Gastroesophageal sphincter (tissue), 4 donors: ENCODE data around the gene AHDC1. TPM values are rescaled to one million over a fixed set of nuclear protein-coding genes. Genes with fewer than 3 reads are reported as not detected.
A peak's percentile ranks its signal among the peaks of the same experiment; 100 is the strongest.

Experiments used
- ATAC-seq: fragments of 150-250 bp; one replicate; pipeline ENCODE4 v1.9.1; 2016; ENCODE audit warnings: mild to moderate bottlenecking, moderate library complexity
- H3K27ac ChIP-seq, 4 donors: fragments of 200-600 bp; sonication (generic) in 3 of 4; 1 replicate in 3 of 4; 2 replicates in 1 of 4; pipeline ENCODE4 v1.5.1; 2016 to 2019
- H3K27me3 ChIP-seq: fragments of 200-600 bp; sonication (generic); one replicate; pipeline ENCODE4 v1.5.1; 2019
- H3K36me3 ChIP-seq, 2 donors: fragments of 200-600 bp; sonication (generic); one replicate each; pipeline ENCODE4 v1.5.1; 2019; ENCODE audit warnings: control low read depth in 1 of 2
- H3K4me1 ChIP-seq, 3 donors: fragments of 200-600 bp; sonication (generic); 1 replicate in 2 of 3; 2 replicates in 1 of 3; pipeline ENCODE4 v1.5.1; 2016 to 2019; ENCODE audit warnings: control low read depth in 2 of 3
- H3K4me3 ChIP-seq, 2 donors: fragments of 200-600 bp; sonication (generic); one replicate each; pipeline ENCODE4 v1.5.1; 2019; ENCODE audit warnings: mild to moderate bottlenecking in 1 of 2, moderate library complexity in 1 of 2
- H3K9me3 ChIP-seq, 3 donors: fragments of 200-600 bp; sonication (generic); one replicate each; pipeline ENCODE4 v1.5.1; 2017 to 2019; ENCODE audit warnings: control low read depth in 2 of 3
- EP300 ChIP-seq: sonication (generic); formaldehyde crosslinking; IDR thresholded peaks from one replicate; pipeline ENCODE4 v1.6.1; 2017; ENCODE audit warnings: antibody characterized with exemption, mild to moderate bottlenecking
- POLR2A ChIP-seq, 2 donors: fragments of 450-650 bp; IDR thresholded peaks; one replicate each; pipeline ENCODE4 v1.6.1; 2017; ENCODE audit warnings: antibody characterized with exemption in 2 of 2, mild to moderate bottlenecking in 2 of 2, moderate library complexity in 1 of 2
- POLR2AphosphoS5 ChIP-seq: sonication (generic); formaldehyde crosslinking; IDR thresholded peaks from one replicate; pipeline ENCODE4 v1.6.1; 2017; ENCODE audit warnings: antibody characterized with exemption
- WGBS, 2 donors: methylation state at CpG; one replicate each; pipeline ENCODE4 v1.1.5; 2018; ENCODE audit warnings: low coverage in 1 of 2; 5-methylcytosine and 5-hydroxymethylcytosine counted together
- total RNA-seq, 4 donors: library from RNA; depleted of rRNA; stranded (reverse); fragments of >200 nt; gene quantifications; one replicate each; pipeline ENCODE4 v1.1.0, GENCODE V29; 2016
- TF ChIP-seq, protein P1 (sequence below), 4 experiments: fragments of 200-600 bp in 2 of 4; fragments of 450-650 bp in 2 of 4; sonication (generic) in 1 of 4; IDR thresholded peaks; one replicate each; pipeline ENCODE4 v1.5.1; 2017 to 2019; ENCODE audit warnings: antibody characterized with exemption in 4 of 4, mild to moderate bottlenecking in 2 of 4, moderate library complexity in 2 of 4

AHDC1 gene
- total RNA-seq, 4 donors from 2014 or later: 18.2 to 50.3 (median 27.7) TPM

DNA sequence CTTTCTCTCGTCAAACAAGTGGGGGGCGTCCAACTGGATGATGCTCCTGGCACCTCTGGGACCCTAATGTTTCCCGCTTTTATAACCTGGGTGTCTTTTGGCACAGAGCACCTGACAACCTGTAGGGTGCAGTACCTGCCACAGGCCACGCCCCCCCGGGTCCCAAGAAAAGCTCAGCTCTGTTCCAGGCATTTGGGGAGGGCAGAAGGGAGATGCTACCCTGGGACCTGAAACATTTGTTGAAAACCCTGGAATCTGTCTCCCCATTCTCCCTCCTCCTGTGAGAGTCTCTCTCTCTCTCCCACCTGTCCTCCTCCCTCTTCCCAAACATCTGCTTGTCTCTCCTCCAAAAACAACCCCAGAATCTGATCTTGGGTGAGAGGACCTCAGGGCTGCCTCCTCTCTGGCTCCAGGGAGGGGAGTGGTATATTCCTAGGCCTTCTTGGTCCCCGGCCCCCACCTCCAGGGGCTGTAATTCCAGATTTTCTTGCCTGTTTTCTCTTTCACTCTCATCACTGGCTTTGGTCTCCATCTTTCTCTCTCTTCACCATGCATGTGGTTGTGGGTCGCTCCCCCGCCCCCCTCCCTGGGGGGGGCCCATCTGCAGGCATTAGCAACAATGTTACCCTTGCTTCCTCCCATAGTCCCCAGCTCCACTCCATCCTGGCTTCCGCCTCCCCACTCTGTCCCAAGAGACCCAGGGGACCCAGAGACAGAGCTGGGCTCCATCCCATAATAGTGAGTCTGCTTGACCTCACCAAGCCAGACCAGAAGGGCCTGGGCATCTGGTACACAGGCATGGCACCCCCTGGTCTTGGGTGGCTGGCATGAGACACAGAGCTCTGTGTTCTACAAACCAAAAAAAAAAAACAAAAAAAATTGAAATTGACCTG is 4.1 kb downstream of the AHDC1 start:
- Histone ChIP-seq H3K4me3 (peak overlapping the region in 1 of 2 donors; percentile 34), H3K27me3 (no peaks in the 10 kb centered on the region), H3K9me3 (no peaks in the 10 kb centered on the region), H3K36me3 (no peaks in the 10 kb centered on the region), H3K4me1 (peaks cover 11 to 87% (median 61%) of the 10 kb centered on the region in 3 donors), H3K27ac (peak overlapping the region; percentile 10 to 95 (median 92))
- no peak for ATAC-seq
- 26 to 32% methylated on average over 3 to 4 of the region's 9 CpGs for WGBS, 2 donors
- TF ChIP-seq POLR2AphosphoS5: no peak
- TF ChIP-seq, protein P1, sequence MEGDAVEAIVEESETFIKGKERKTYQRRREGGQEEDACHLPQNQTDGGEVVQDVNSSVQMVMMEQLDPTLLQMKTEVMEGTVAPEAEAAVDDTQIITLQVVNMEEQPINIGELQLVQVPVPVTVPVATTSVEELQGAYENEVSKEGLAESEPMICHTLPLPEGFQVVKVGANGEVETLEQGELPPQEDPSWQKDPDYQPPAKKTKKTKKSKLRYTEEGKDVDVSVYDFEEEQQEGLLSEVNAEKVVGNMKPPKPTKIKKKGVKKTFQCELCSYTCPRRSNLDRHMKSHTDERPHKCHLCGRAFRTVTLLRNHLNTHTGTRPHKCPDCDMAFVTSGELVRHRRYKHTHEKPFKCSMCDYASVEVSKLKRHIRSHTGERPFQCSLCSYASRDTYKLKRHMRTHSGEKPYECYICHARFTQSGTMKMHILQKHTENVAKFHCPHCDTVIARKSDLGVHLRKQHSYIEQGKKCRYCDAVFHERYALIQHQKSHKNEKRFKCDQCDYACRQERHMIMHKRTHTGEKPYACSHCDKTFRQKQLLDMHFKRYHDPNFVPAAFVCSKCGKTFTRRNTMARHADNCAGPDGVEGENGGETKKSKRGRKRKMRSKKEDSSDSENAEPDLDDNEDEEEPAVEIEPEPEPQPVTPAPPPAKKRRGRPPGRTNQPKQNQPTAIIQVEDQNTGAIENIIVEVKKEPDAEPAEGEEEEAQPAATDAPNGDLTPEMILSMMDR (IDR thresholded peaks at IDR 0.05): no peak
- no peak for TF ChIP-seq EP300
- TF ChIP-seq POLR2A (IDR thresholded peaks at IDR 0.05): no peak

DNA sequence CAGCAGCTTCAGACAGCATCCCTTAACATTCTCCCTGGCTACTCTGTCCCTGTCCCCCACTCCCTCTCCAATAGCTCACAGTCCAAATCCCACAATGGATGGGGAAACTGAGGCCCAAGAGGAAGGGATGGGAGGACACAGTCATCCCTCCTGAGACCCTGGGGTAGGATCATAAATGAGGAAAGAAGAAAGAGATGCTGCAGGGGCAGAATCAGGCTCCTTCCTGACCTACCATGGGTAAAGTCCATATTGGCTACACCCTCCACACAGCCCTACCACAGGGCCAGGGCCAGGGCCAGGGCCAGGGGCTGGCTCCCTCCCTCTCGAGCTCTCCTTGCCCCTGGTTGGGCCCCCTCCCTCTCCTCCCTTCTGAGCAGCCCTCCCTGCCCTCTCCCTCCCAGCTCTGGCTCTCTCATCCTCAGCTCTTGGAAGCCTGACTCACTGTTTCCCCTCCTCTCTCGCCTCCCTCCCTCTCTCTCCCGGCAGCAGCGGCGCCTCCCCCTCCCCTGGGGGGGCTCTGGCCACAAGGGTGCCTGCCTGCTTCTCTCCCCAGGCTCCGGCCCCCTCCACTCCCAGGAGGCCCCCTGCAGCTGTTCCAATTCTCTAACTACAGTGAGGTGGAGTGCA is 4.9 kb downstream of the AHDC1 start:
- ATAC-seq: peak; percentile 52
- H3K4me3 ChIP-seq: peak overlapping the region in 1 of 2 donors; percentile 34
- H3K27me3 ChIP-seq: no peaks in the 10 kb centered on the region
- TF ChIP-seq POLR2AphosphoS5 (peak; percentile 87), POLR2A (IDR thresholded peaks at IDR 0.05) (no peak), EP300 (no peak)
- TF ChIP-seq, protein P1 (IDR thresholded peaks at IDR 0.05): no peak
- WGBS, 2 donors: 0% methylated on average over 4 of the region's 6 CpGs; no CpG with 5 or more reads in 1 of the 2 donors
- no peaks in the 10 kb centered on the region for H3K36me3 ChIP-seq
- H3K9me3 ChIP-seq: no peaks in the 10 kb centered on the region
- H3K27ac ChIP-seq: peak overlapping the region; percentile 10 to 95 (median 92)
- peaks cover 15 to 87% (median 69%) of the 10 kb centered on the region in 3 donors for H3K4me1 ChIP-seq

DNA sequence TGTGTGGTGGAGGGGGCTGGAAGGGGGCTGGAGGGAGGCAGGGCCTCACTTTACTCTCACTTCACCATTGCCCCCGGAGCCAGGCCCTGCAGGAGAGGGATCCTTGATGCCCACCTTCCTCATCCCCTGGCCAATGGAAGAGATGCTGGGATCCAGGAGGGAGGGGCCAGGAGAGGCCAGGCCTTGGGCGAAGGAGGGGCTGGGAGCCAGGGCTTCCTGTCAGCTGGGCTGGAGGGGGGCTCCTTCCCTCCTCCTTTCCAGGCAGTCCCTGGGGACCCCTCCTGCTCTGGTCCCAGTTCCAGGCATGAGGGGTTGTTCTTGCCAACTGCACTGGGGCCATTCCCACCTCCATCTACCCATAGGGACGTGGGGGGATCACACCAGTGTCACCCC is 5.7 kb downstream of the AHDC1 start:
- H3K4me3 ChIP-seq: peak overlapping the region in 1 of 2 donors; percentile 34
- no peaks in the 10 kb centered on the region for H3K9me3 ChIP-seq
- H3K4me1 ChIP-seq: peaks cover 15 to 95% (median 76%) of the 10 kb centered on the region in 3 donors
- 0% methylated on average over 1 of the region's 3 CpGs; no CpG with 5 or more reads in 1 of the 2 donors for WGBS, 2 donors
- peak overlapping the region in 3 of 4 donors; percentile 89 to 95 (median 94) for H3K27ac ChIP-seq
- no peaks in the 10 kb centered on the region for H3K27me3 ChIP-seq
- no peaks in the 10 kb centered on the region for H3K36me3 ChIP-seq
- TF ChIP-seq POLR2A (IDR thresholded peaks at IDR 0.05) (no peak), POLR2AphosphoS5 (peak; percentile 45)
- TF ChIP-seq, protein P1 (IDR thresholded peaks at IDR 0.05): no peak
- ATAC-seq: no peak

DNA sequence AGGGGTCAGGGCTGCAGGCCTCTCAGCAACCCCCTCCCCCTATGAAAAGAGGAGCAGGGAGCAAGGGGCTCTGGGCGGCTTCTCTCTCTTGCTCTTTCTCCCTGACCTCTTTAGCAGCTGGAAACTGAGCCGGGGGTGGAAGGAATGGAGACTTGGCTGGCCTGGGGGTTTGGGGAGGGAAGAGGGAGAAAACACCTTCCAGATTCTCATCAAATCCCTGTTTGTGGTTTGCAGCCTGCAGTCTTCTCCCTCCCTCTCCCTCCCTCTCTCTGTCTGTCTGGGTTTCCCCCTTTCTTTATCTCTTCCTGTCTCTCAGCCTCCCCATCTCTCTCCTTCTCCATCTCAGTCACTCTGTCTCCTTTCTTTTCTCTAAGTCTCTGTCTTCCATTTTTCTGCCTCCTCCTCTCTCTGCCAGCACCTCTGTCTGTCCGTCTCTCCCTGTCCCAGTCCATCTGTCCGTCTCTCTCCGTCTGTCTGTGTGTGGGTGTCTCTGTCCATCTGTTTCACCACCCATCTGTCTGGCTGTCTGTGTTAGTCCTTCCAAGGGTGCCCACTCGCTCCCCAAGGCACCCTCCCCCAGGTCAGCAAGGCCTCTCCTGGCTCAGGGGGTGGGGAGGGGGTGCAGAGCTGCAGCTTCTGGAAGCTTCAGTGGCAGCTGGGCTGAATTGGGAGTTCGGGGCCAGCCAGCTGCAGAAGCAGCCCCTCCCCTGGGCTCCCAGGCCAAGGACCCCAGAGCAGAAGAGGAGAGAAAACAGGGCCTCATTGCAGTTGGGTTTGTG is 6.2 kb downstream of the AHDC1 start:
- Histone ChIP-seq H3K9me3 (no peaks in the 10 kb centered on the region), H3K36me3 (no peaks in the 10 kb centered on the region), H3K4me1 (peaks cover 15 to 100% (median 82%) of the 10 kb centered on the region in 3 donors), H3K4me3 (no peak overlapping the region), H3K27me3 (no peaks in the 10 kb centered on the region), H3K27ac (peak overlapping the region in 3 of 4 donors; percentile 89 to 95 (median 94))
- 19 to 25% methylated on average over 3 to 5 of the region's 7 CpGs for WGBS, 2 donors
- TF ChIP-seq POLR2AphosphoS5 (no peak), POLR2A (IDR thresholded peaks at IDR 0.05) (no peak), EP300 (no peak)
- TF ChIP-seq, protein P1 (IDR thresholded peaks at IDR 0.05): no peak
- no peak for ATAC-seq
